ENCODE results near the gene ADCY9.
"Not testable (repeated sequence)": the region's sequence is repeated elsewhere in the genome, so short reads cannot be mapped to it uniquely, and the experiment has no call there.

ADCY9 gene

GRCh38 chr16:3966681-3967080 is 149.6 kb downstream of the ADCY9 start:
- no peak for DNase-seq

GRCh38 chr16:3965781-3966582 is 150.3 kb downstream of the ADCY9 start:
- DNase-seq, result no peak

- DNase-seq, result no peak
These were observed 150.9 kb downstream of the ADCY9 start for GRCh38 chr16:3965306-3965705.

- no peak for DNase-seq
These were observed 151.5 kb downstream of the ADCY9 start for GRCh38 chr16:3964686-3965290.

GRCh38 chr16:3963886-3964685 is 152.2 kb downstream of the ADCY9 start:
- DNase-seq, result no peak

- DNase-seq, result no peak
These were observed 153.0 kb downstream of the ADCY9 start for GRCh38 chr16:3963203-3963602.

- DNase-seq, result no peak
These were observed 154.8 kb downstream of the ADCY9 start for GRCh38 chr16:3961449-3961849.

GRCh38 chr16:3959926-3960590 is 156.2 kb downstream of the ADCY9 start:
- DNase-seq, result not testable (repeated sequence)

- DNase-seq, result no peak
These were observed 157.1 kb downstream of the ADCY9 start for GRCh38 chr16:3959148-3959547.

- DNase-seq, result no peak
These were observed 158.8 kb downstream of the ADCY9 start for GRCh38 chr16:3957344-3957980.

GRCh38 chr16:3954411-3954921 is 161.8 kb downstream of the ADCY9 start:
- DNase-seq, result no peak

GRCh38 chr16:3953728-3954410 is 162.4 kb downstream of the ADCY9 start:
- DNase-seq, result no peak

GRCh38 chr16:3952737-3953131 is 163.5 kb downstream of the ADCY9 start:
- DNase-seq, result no peak

- no peak for DNase-seq
These were observed 164.1 kb downstream of the ADCY9 start for GRCh38 chr16:3951861-3952736.

GRCh38 chr16:3951380-3951779 is 164.9 kb downstream of the ADCY9 start:
- DNase-seq, result not testable (repeated sequence)

- DNase-seq, result no peak
These were observed 165.7 kb downstream of the ADCY9 start for GRCh38 chr16:3950343-3951193.

GRCh38 chr16:3949946-3950342 is 166.3 kb downstream of the ADCY9 start:
- DNase-seq, result no peak

- no peak for DNase-seq
These were observed 167.0 kb downstream of the ADCY9 start for GRCh38 chr16:3949287-3949686.

- no peak for DNase-seq
These were observed 167.8 kb downstream of the ADCY9 start for GRCh38 chr16:3948378-3948995.

Measured in NCI-H2227 treated with DMSO at 0.1 percent for 48 hours (cell line).